NK-92 (cell line): ENCODE data around the gene NSUN6.

Source experiments
- DNase-seq: peaks from one replicate; lab custom pipeline; 2025; ENCODE audit not compliant: unreplicated experiment; lab: John Stamatoyannopoulos, UW

Gene NSUN6

GRCh38 chr10:18563003-18563726 lies 88.2 kb downstream of the NSUN6 start:
- DNase-seq, result no peak

- DNase-seq, result no peak
Measured at GRCh38 chr10:18561861-18562551, 89.4 kb downstream of the NSUN6 start.

- DNase-seq, result no peak
Measured at GRCh38 chr10:18557960-18558359, 93.4 kb downstream of the NSUN6 start.

- no peak for DNase-seq
Measured at GRCh38 chr10:18556522-18557147, 94.8 kb downstream of the NSUN6 start.

GRCh38 chr10:18554479-18554878 lies 96.9 kb downstream of the NSUN6 start:
- DNase-seq, result no peak

GRCh38 chr10:18551473-18551872 lies 99.9 kb downstream of the NSUN6 start:
- no peak for DNase-seq

- no peak for DNase-seq
Measured at GRCh38 chr10:18549105-18549504, 102.3 kb downstream of the NSUN6 start.

- no peak for DNase-seq
Measured at GRCh38 chr10:18545621-18546305, 105.6 kb downstream of the NSUN6 start.

GRCh38 chr10:18542832-18543231 lies 108.6 kb downstream of the NSUN6 start:
- no peak for DNase-seq

- DNase-seq, result no peak
Measured at GRCh38 chr10:18540195-18540594, 111.2 kb downstream of the NSUN6 start.

GRCh38 chr10:18539335-18539734 lies 112.1 kb downstream of the NSUN6 start:
- DNase-seq, result no peak

GRCh38 chr10:18533896-18534295 lies 117.5 kb downstream of the NSUN6 start:
- DNase-seq, result no peak

GRCh38 chr10:18532881-18533535 lies 118.4 kb downstream of the NSUN6 start:
- no peak for DNase-seq

- DNase-seq, result no peak
Measured at GRCh38 chr10:18528292-18528691, 123.1 kb downstream of the NSUN6 start.

GRCh38 chr10:18527687-18528086 lies 123.7 kb downstream of the NSUN6 start:
- no peak for DNase-seq

- no peak for DNase-seq
Measured at GRCh38 chr10:18523858-18524257, 127.5 kb downstream of the NSUN6 start.

- no peak for DNase-seq
Measured at GRCh38 chr10:18523025-18523424, 128.4 kb downstream of the NSUN6 start.

- DNase-seq, result no peak
Measured at GRCh38 chr10:18516851-18517250, 134.5 kb downstream of the NSUN6 start.

- DNase-seq, result no peak
Measured at GRCh38 chr10:18514537-18514936, 136.8 kb downstream of the NSUN6 start.

GRCh38 chr10:18508587-18508986 lies 142.8 kb downstream of the NSUN6 start:
- DNase-seq, result no peak

GRCh38 chr10:18505456-18506118 lies 145.8 kb downstream of the NSUN6 start:
- DNase-seq, result no peak
